Measurements from ENCODE around the gene LRMDA.

The LRMDA gene

GRCh38 chr10:75664968-75665367 lies 233.5 kb downstream of the LRMDA start:
- DNase-seq (ENCODE audit: low read depth in 2 of 2) = no peak

GRCh38 chr10:75665707-75666106 lies 234.3 kb downstream of the LRMDA start:
- DNase-seq (ENCODE audit: low read depth in 2 of 2) = no peak

- no peak for DNase-seq (ENCODE audit: low read depth in 2 of 2)
Measured at GRCh38 chr10:75672111-75672671, 240.8 kb downstream of the LRMDA start.

DNA sequence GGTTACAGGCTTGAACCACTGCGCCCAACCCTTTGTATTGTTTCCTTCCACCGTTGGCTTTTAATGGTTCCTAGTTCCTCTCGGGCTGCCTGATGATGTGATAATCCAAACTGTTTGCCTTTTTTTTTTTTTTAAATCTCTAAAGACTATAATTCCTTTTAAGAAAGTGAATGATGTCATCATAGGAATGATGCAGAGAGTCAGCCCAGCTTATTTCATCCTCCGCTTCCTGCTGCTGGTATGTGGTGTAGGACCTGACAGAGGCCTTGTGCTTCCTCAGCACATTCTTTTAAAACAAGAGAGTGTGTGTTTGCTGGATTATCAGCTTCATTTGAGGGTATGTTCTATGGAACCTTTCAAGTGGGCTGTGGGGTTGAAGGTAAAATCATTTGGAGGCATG lies 241.4 kb downstream of the LRMDA start:
- DNase-seq (ENCODE audit: low read depth in 2 of 2) = no peak

DNA sequence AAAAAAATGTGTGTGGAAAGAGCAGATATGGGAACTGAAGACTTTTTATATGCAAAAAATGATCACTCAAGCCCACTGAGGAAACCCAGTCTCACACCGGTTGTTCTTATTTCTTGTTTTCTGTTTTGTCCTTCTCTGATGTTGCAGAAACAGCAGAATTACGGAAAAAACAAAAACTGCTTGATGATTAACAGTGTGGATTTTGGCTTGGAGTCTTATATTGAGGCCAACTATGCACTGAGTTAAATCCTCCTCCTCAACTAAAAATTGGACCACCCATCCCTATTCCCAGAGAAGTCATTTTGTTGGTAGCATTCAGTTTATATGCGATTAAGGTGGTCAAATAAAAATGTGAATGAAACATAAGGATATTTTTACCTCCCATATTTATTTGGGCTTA lies 246.1 kb downstream of the LRMDA start:
- no peak for DNase-seq (ENCODE audit: low read depth in 2 of 2)

- no peak for DNase-seq (ENCODE audit: low read depth in 2 of 2)
Measured at GRCh38 chr10:75678527-75678926, 247.1 kb downstream of the LRMDA start.

- DNase-seq (ENCODE audit: low read depth in 2 of 2) = no peak
Measured at GRCh38 chr10:75679536-75679935, 248.1 kb downstream of the LRMDA start.

DNA sequence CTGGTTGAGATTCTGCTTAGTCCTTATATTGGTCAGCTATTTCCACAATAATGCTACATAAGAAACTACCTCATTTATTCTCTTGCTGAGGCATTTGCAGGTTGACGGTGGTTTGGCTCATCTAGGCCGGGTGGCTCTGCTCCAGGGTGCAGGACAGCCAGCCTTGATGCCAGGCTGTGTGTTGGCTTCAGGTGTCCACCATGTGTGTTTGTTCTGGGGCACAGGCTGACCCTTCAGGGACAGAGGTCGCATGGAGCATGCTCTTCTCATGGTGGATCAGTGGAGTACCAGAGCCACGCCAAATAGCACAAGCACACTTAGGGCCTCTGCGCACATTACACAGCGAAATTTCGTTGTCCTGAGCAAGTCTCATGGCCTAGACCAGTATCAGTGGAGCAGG lies 249.9 kb downstream of the LRMDA start:
- no peak for DNase-seq (ENCODE audit: low read depth in 2 of 2)

DNA sequence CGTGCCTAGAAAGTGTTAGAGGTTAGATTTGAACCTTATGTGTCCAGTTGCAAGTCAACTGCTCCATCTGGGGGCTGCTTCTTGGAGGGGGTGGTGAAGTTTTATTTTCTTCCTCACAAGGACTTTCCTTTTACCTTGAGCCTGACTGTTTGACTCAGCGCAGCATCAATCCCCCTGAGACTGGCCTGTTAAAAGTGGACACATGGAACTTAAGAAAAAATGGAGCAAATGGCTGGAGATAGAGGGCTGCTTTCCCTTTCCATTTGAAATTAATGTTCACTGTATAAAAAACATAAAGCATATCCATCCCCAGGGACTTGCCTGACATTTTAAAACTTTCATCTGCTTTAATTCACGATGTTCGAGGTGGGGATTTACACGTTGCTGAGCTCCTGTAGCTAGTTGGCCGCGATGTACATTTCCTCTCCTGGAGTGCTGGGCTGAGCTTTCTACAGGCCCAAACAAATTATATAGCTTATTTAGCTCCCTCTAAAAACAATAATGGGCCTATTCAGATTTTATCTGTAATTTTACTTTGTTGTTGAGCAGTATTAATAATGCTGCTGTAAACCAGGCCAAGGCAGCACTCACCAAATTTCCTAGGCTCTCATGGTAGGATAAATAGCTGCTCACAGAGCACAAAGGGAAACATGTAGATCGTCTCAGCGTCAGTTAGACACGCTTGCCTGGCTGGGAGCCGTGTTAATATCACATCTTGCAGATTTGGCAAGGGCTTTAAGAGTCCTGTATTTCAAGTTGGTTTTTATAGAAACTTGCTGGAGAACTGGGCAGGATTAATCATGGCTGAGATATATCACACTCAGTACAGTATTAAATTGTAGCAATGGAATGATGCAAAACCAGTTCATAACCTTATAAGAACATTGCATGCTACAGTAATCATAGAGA lies 251.5 kb downstream of the LRMDA start:
- DNase-seq (ENCODE audit: low read depth in 2 of 2) = no peak

DNA sequence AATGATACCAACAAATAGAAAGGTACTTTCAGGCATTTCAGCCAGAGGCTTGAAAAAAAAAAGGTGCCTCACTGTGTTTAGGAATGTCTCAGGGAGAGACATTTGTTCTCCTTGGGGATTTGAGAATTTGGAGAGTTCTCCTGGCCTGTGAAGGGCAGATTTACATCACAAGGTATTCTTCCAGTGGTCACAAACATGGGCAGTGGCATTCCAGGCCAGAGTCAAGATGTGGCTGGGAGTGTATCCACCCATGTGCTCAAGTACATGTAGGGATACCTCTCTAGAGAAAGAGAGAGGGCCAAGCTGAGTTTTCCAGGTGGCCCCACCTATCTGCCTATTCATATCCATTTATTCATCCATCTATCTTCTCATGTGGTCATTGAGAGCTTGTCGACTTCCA lies 253.8 kb downstream of the LRMDA start:
- DNase-seq (ENCODE audit: low read depth in 2 of 2) = no peak

GRCh38 chr10:75688506-75689300 lies 257.3 kb downstream of the LRMDA start:
- no peak for DNase-seq (ENCODE audit: low read depth in 2 of 2)

GRCh38 chr10:75693489-75693888 lies 262.1 kb downstream of the LRMDA start:
- no peak for DNase-seq (ENCODE audit: low read depth in 2 of 2)

GRCh38 chr10:75694269-75694668 lies 262.8 kb downstream of the LRMDA start:
- DNase-seq (ENCODE audit: low read depth in 2 of 2) = no peak

DNA sequence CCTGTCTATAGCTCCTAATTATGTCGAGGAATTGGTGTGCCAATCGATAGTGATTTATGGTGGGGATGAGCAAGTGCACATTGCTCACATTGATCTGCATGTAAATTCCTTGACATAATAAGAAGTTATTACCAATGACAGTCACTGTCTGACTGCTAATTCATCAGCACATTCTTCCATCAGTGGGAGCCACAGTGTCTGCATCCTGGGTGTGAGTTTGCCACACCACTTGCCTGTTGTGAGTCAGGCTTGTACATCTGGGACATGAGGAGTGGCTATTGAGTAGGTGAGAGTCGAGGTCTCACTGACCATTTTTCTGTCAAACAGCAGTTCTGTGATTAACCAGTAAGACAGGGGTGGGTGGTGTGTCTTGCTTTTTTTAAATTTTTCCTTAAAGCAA lies 263.4 kb downstream of the LRMDA start:
- DNase-seq (ENCODE audit: low read depth in 2 of 2) = no peak

DNA sequence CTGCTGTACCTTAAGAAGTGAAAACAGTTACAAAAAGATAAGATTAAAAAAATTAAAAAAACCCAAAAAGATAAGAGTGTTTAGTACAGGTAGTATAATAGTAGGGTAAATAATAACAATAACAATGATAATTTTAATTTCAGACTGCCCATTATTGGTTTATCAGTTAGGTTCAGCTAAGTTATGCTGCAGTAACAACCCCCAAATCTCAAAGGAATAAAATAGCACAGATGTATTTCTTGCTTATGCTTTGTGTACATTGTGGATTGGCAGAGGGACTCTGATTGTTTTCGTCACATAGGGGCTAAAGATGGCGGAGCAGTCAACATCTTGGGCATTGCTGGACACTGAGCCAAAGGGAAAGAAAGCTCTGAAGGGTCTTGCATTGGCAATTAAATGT lies 264.6 kb downstream of the LRMDA start:
- DNase-seq (ENCODE audit: low read depth in 2 of 2) = no peak

DNA sequence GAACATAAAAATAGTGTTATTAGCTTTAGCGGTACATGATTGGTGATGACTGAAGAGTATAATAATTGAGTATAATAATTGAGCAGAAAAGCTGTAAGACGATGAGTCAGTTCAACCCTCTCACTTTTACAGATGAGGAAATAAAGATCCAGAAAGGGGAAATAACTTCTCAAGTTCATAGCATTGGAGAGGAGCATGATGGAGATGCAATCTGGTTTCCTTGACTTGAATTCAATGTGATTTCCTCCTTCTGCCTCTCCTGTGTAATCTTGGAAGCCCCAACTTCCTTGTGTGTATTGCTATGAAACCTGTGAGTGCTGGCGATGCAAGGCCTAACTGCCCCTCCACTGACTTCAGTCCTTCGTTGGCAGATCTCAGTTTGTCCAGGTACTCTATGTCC lies 265.1 kb downstream of the LRMDA start:
- no peak for DNase-seq (ENCODE audit: low read depth in 2 of 2)

DNA sequence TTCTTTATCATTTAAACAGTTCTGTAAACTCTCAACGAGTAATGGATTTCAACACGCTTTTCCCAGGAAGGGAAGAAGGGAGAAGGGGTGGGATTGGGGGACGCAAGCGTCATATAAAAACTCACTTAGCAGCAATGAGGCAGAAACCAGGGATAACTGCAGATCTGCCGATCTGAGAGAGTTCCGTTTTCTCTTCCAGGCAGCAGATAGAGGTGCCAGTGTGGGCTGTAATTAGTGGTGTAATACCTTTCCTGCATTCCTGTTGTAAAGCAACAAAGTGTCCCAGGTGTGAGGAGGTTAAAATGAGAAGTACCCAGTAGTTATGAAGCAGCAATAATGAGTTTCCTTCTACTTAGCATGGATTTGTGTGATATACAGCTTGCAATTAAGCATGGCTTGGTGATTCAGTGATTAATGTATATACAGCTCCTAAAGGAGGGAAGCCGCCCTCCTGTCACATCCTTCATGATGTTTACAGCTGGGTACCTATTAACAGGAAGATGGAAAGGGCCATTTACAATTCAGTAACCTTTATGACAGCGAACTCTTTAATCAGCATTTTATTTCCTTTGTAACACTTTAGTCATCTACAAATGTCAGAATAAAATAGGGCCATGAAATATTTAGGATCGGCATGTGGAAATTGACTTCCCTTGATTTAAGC lies 271.9 kb downstream of the LRMDA start:
- DNase-seq (ENCODE audit: low read depth in 2 of 2) = no peak

- no peak for DNase-seq (ENCODE audit: low read depth in 2 of 2)
Measured at GRCh38 chr10:75705426-75705825, 274.0 kb downstream of the LRMDA start.

- DNase-seq (ENCODE audit: low read depth in 2 of 2) = no peak
Measured at GRCh38 chr10:75707080-75707840, 275.8 kb downstream of the LRMDA start.

- peak; percentile 27 to 28 for DNase-seq (ENCODE audit: low read depth in 2 of 2)
Measured at GRCh38 chr10:75708060-75708459, 276.6 kb downstream of the LRMDA start.

- DNase-seq (ENCODE audit: low read depth in 2 of 2) = no peak
Measured at GRCh38 chr10:75709245-75709644, 277.8 kb downstream of the LRMDA start.

All from fibroblast of skin of left quadriceps (primary cell).